KMS-11 (cell line): ENCODE measurements around the gene DPM3.
"Not testable (repeated sequence)": the region's sequence is repeated elsewhere in the genome, so short reads cannot be mapped to it uniquely, and the experiment has no call there.

Experiments used
- H2AFZ ChIP-seq: fragments of 200-600 bp; sonication (generic); 2 replicates; pipeline ENCODE4 v1.6.1; 2016; ENCODE audit warnings: antibody characterized with exemption, mixed run types, low read depth
- H3K27ac ChIP-seq: fragments of 200-600 bp; sonication (generic); 2 replicates; pipeline ENCODE4 v1.6.1; 2016; ENCODE audit warnings: mild to moderate bottlenecking, mixed run types
- H3K27me3 ChIP-seq: fragments of 200-600 bp; sonication (generic); 2 replicates; pipeline ENCODE4 v1.6.1; 2017; ENCODE audit warnings: mild to moderate bottlenecking, low read depth, mixed run types, moderate library complexity; ENCODE audit not compliant: insufficient read depth
- H3K36me3 ChIP-seq: fragments of 200-600 bp; sonication (generic); 2 replicates; pipeline ENCODE4 v1.6.1; 2017; ENCODE audit warnings: mild to moderate bottlenecking, mixed run types; ENCODE audit not compliant: insufficient read depth
- H3K4me1 ChIP-seq: fragments of 200-600 bp; sonication (generic); 2 replicates; pipeline ENCODE4 v1.6.1; 2016; ENCODE audit warnings: mild to moderate bottlenecking, low read depth, mixed run types; ENCODE audit not compliant: poor library complexity, severe bottlenecking
- H3K4me2 ChIP-seq: fragments of 200-600 bp; sonication (generic); 2 replicates; pipeline ENCODE4 v1.7.0; 2016; ENCODE audit warnings: mild to moderate bottlenecking, mixed run types
- H3K4me3 ChIP-seq: fragments of 200-600 bp; sonication (generic); IDR thresholded peaks from 2 replicates; pipeline ENCODE4 v1.6.1; 2017; ENCODE audit warnings: low read depth, low read length, mixed read lengths; ENCODE audit not compliant: insufficient read depth
- H3K79me2 ChIP-seq: fragments of 200-600 bp; sonication (generic); 2 replicates; pipeline ENCODE4 v1.6.1; 2016; ENCODE audit warnings: low read depth, mixed run types; ENCODE audit not compliant: insufficient read depth
- H3K9ac ChIP-seq: fragments of 200-600 bp; sonication (generic); 2 replicates; pipeline ENCODE4 v1.6.1; 2016; ENCODE audit warnings: mild to moderate bottlenecking, mixed run types
- H4K20me1 ChIP-seq: fragments of 200-600 bp; sonication (generic); 2 replicates; pipeline ENCODE4 v1.6.1; 2016; ENCODE audit warnings: mild to moderate bottlenecking, mixed run types; ENCODE audit not compliant: insufficient read depth
- CTCF ChIP-seq: fragments of 200-600 bp; sonication (generic); conservative IDR thresholded peaks from 2 replicates; pipeline ENCODE4 v1.6.1; 2017; ENCODE audit warnings: low read depth, mild to moderate bottlenecking, antibody characterized with exemption, low read length, moderate library complexity, mixed read lengths

The DPM3 gene, protein sequence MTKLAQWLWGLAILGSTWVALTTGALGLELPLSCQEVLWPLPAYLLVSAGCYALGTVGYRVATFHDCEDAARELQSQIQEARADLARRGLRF

DNA sequence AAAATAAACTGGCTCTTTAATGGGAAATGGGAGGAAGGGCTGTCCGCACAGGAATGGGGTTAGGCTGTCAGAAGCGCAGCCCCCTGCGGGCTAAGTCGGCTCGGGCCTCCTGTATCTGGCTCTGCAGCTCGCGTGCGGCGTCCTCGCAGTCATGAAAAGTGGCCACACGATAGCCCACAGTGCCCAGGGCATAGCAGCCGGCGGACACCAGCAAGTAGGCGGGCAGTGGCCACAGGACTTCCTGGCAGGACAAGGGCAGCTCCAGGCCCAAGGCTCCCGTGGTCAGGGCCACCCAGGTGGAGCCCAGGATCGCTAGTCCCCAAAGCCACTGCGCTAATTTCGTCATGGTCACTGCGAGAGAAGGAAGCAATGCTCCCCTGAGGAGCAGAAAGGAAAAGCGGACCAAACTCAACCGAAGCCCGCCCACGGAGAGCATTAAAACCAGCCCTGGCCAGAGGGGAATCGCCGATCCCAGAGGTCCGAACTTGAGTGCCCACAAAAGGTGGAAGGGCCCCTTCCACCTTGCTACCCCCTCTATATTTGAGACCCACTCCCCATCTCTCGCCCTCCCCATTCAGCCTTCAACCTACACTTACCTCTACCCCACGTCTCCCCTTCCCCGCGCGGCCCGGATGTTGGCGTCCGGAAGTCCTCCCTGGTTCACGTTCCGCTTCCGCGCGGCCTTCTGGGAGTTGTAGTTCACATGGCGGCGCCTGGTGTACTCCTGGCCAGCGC is at the start of gene DPM3:
Gene DPM3, minus strand, starts transcription at position 637 of the 735 bp plus-strand sequence. Its CDS starts 291 bp downstream, at position 346.
- TF ChIP-seq CTCF: no peak
- H3K36me3 ChIP-seq: no peaks in the 10 kb centered on the region
- H3K4me1 ChIP-seq: peaks cover 29% of the 10 kb centered on the region
- H3K27me3 ChIP-seq: peaks cover 37% of the 10 kb centered on the region
- peak within 1 kb of the TSS; percentile 62 for H3K4me2 ChIP-seq
- peaks cover 30% of the 10 kb centered on the region for H3K79me2 ChIP-seq
- H4K20me1 ChIP-seq: no peaks in the 10 kb centered on the region
- H3K4me3 ChIP-seq: peak within 1 kb of the TSS; percentile 100
- peak within 1 kb of the TSS; percentile 17; the same call in 1 of the 2 replicates for H3K27ac ChIP-seq
- peak within 1 kb of the TSS; percentile 55; the same call in 1 of the 2 replicates for H3K9ac ChIP-seq
- peak within 1 kb of the TSS; percentile 70 for H2AFZ ChIP-seq

- not testable (repeated sequence) for H3K27me3 ChIP-seq, H3K4me3 ChIP-seq, H3K27ac ChIP-seq, H3K4me2 ChIP-seq, H4K20me1 ChIP-seq, H3K79me2 ChIP-seq, H3K9ac ChIP-seq, H3K36me3 ChIP-seq, H2AFZ ChIP-seq
- peaks cover 21% of the 10 kb centered on the region for H3K4me1 ChIP-seq
Measured at GRCh38 chr1:155189926-155190325, 49.6 kb upstream of the DPM3 start.

GRCh38 chr1:155188268-155188667 is 47.9 kb upstream of the DPM3 start:
- H3K4me1 ChIP-seq: peaks cover 10% of the 10 kb centered on the region
- H3K36me3 ChIP-seq: no peaks in the 10 kb centered on the region
- H3K4me3 ChIP-seq: no peak overlapping the region
- no peaks in the 10 kb centered on the region for H4K20me1 ChIP-seq
- H3K27me3 ChIP-seq: no peaks in the 10 kb centered on the region
- H3K27ac ChIP-seq: no peak overlapping the region
- TF ChIP-seq CTCF: no peak
- no peak overlapping the region for H2AFZ ChIP-seq
- no peaks in the 10 kb centered on the region for H3K79me2 ChIP-seq
- no peak overlapping the region for H3K9ac ChIP-seq
- no peak overlapping the region for H3K4me2 ChIP-seq

- H4K20me1 ChIP-seq: no peaks in the 10 kb centered on the region
- H3K27ac ChIP-seq: no peak overlapping the region
Measured at GRCh38 chr1:155187456-155187891, 47.1 kb upstream of the DPM3 start.

More at GRCh38 chr1:155187456-155187891, 47.1 kb upstream of the DPM3 start:
- H3K9ac ChIP-seq: no peak overlapping the region
- H3K27me3 ChIP-seq: no peaks in the 10 kb centered on the region
- no peak overlapping the region for H3K4me3 ChIP-seq
- no peaks in the 10 kb centered on the region for H3K36me3 ChIP-seq
- no peak for TF ChIP-seq CTCF
- H3K79me2 ChIP-seq: no peaks in the 10 kb centered on the region
- H2AFZ ChIP-seq: no peak overlapping the region
- H3K4me2 ChIP-seq: no peak overlapping the region
- H3K4me1 ChIP-seq: peaks cover 3% of the 10 kb centered on the region
